Thymus (tissue), 11 donors: ENCODE data around the gene MORN5. TPM values are rescaled to one million over a fixed set of nuclear protein-coding genes. Genes with fewer than 3 reads are reported as not detected.

Experiments
- DNase-seq, 9 donors: peaks; one replicate each; pipeline ENCODE4 v3.0.0-alpha.2; 2013; ENCODE audit warnings: low spot score in 9 of 9, low read depth in 6 of 9, missing footprints in 1 of 9
- H3K27ac ChIP-seq, 2 donors: one replicate each; pipeline ENCODE4 v1.5.1; 2013; ENCODE audit warnings: control low read depth in 1 of 2, low read depth in 1 of 2, low read length in 1 of 2, mild to moderate bottlenecking in 1 of 2, moderate library complexity in 1 of 2
- H3K27me3 ChIP-seq, 2 donors: one replicate each; pipeline ENCODE4 v1.5.1; 2013; ENCODE audit warnings: low read length in 1 of 2; ENCODE audit not compliant: control insufficient read depth in 2 of 2, insufficient read depth in 1 of 2
- H3K36me3 ChIP-seq, 2 donors: one replicate each; pipeline ENCODE4 v1.5.1; 2013; ENCODE audit warnings: low read length in 1 of 2, mild to moderate bottlenecking in 1 of 2, moderate library complexity in 1 of 2; ENCODE audit not compliant: control insufficient read depth in 2 of 2, insufficient read depth in 2 of 2
- H3K4me1 ChIP-seq, 2 donors: one replicate each; pipeline ENCODE4 v1.5.1; 2013; ENCODE audit warnings: low read length in 2 of 2; ENCODE audit not compliant: control insufficient read depth in 2 of 2, insufficient read depth in 2 of 2
- H3K4me3 ChIP-seq, 2 donors: one replicate each; pipeline ENCODE4 v1.5.1; 2013; ENCODE audit warnings: low read length in 2 of 2, control low read depth in 1 of 2, mild to moderate bottlenecking in 1 of 2
- H3K9me3 ChIP-seq, 2 donors: one replicate each; pipeline ENCODE4 v1.5.1; 2013; ENCODE audit warnings: low read length in 1 of 2, mild to moderate bottlenecking in 1 of 2; ENCODE audit not compliant: control insufficient read depth in 2 of 2, insufficient read depth in 1 of 2
- WGBS: extraction: QIAGEN DNeasy Blood & Tissue Kit; methylation state at CpG from one replicate; pipeline ENCODE4 v1.1.7; 2013; 5-methylcytosine and 5-hydroxymethylcytosine counted together
- polyA plus RNA-seq: library from polyadenylated mRNA; stranded (reverse); fragments of 200-250 nt; gene quantifications from one replicate; pipeline ENCODE4 v1.2.3, GENCODE V29; 2013
- total RNA-seq: library from RNA; stranded (reverse); fragments of 120-200 nt; gene quantifications from one replicate; pipeline ENCODE4 v1.2.4, GENCODE V29; 2013
- donor health status: healthy.

Gene MORN5
- total and polyA plus RNA-seq, 2 donors: 0.21 TPM; not detected in 1

DNA sequence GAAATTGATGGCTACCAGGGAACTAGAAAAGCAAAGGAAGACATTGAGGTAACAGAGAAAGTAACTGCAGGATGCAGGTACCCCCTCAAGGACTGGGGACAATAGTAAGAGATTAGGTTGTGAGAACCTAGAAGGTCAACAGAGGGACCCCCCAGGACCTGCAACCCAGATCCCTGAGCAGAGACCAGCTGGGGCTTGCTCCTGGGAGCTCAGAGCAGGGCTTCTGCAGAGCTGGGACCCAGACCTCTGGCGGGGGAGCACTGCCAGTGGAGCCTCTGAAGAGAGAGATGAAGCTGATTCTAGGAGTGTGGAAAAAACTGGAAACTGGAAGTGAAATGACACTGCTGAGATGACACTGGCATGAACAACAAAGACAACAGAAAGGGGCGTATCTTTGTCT is 17.2 kb downstream of the MORN5 start:
- WGBS: 96% methylated on average over 2 of the region's 2 CpGs
- no peak overlapping the region for H3K27ac ChIP-seq
- no peaks in the 10 kb centered on the region for H3K4me1 ChIP-seq
- H3K36me3 ChIP-seq: no peaks in the 10 kb centered on the region
- no peak overlapping the region for H3K4me3 ChIP-seq
- DNase-seq: no peak
- no peaks in the 10 kb centered on the region for H3K9me3 ChIP-seq
- H3K27me3 ChIP-seq: peaks cover 0 to 11% of the 10 kb centered on the region in 2 donors

GRCh38 chr9:122179054-122179689 is 19.5 kb downstream of the MORN5 start:
- Histone ChIP-seq H3K36me3 (no peaks in the 10 kb centered on the region), H3K9me3 (no peaks in the 10 kb centered on the region), H3K4me3 (no peak overlapping the region), H3K4me1 (no peaks in the 10 kb centered on the region), H3K27me3 (peaks cover 0 to 6% of the 10 kb centered on the region in 2 donors), H3K27ac (no peak overlapping the region)
- 96% methylated on average over 5 of the region's 5 CpGs for WGBS
- DNase-seq: no peak

DNA sequence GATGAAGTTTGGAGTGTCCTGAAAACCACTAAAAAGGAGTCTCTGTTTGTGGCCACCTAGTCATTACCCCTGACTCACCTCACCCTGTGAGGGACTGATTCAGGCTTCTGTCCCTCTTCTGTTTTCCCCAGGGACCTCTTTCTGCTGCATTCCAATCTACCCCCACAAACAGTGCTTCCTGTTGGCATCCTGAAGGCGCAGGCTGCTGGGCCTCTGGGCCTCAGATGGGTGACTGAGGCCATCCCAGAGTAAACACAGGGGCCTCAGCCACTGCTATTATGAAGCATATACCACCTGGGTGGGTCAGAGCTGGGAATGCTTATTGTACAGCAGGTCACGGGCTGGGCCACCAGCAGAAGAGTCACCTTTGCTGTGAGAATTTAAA is 20.0 kb downstream of the MORN5 start:
- no peak for DNase-seq
- Histone ChIP-seq H3K4me1 (no peaks in the 10 kb centered on the region), H3K27me3 (peaks cover 0 to 6% of the 10 kb centered on the region in 2 donors), H3K27ac (no peak overlapping the region), H3K4me3 (no peak overlapping the region), H3K36me3 (no peaks in the 10 kb centered on the region), H3K9me3 (no peaks in the 10 kb centered on the region)
- 85% methylated on average over 2 of the region's 2 CpGs for WGBS

DNA sequence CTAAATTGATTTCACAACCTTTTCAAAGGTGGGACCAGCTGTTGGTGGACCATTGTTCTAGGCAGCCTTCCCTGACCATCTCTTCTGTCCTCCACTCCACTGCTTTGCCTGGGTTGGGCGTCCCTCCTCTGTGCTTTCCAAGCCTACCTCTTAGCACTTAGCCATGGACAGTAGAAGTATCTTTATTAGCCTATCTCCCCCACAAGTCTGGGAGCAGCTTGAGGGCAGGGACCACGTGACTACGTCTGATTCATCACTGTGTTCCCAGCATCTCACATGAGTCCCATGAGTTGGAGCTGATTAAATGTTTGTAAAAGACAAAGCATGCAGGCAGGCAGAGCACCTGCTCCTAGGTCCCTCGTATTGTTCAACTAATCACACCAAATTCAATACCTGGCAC is 20.9 kb downstream of the MORN5 start:
- no peak for DNase-seq
- no peak overlapping the region for H3K27ac ChIP-seq
- no peaks in the 10 kb centered on the region for H3K4me1 ChIP-seq
- no peaks in the 10 kb centered on the region for H3K9me3 ChIP-seq
- H3K4me3 ChIP-seq: no peak overlapping the region
- no peaks in the 10 kb centered on the region for H3K36me3 ChIP-seq
- H3K27me3 ChIP-seq: peaks cover 0 to 3% of the 10 kb centered on the region in 2 donors
- 75% methylated on average over 4 of the region's 4 CpGs for WGBS

- Histone ChIP-seq H3K4me1 (no peaks in the 10 kb centered on the region), H3K36me3 (no peaks in the 10 kb centered on the region), H3K4me3 (no peak overlapping the region), H3K27me3 (no peaks in the 10 kb centered on the region), H3K27ac (no peak overlapping the region), H3K9me3 (no peaks in the 10 kb centered on the region)
- no peak for DNase-seq
- 85% methylated on average over 7 of the region's 7 CpGs for WGBS
These were observed 23.8 kb downstream of the MORN5 start for GRCh38 chr9:122183501-122183900.

DNA sequence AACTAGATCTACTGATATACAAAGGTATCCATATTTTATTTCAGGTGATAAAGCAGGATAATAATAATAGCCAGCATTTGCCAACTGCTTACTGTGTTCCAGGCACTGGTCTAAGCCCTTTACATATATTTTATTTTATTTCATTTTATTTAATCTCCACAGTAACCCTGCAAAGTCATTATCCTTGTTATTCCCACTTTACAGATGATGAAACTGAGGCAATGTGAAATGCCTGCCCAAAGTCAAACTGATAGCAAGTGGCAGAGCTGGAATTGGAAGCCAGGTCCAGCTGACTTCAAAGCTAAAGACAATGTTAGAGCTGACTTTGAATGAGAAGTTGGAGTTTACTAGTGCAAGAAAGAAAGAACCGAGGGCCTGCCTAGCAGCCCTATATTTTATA is 24.8 kb downstream of the MORN5 start:
- no peaks in the 10 kb centered on the region for H3K27me3 ChIP-seq
- no peak overlapping the region for H3K4me3 ChIP-seq
- no peaks in the 10 kb centered on the region for H3K36me3 ChIP-seq
- H3K27ac ChIP-seq: no peak overlapping the region
- H3K4me1 ChIP-seq: no peaks in the 10 kb centered on the region
- no peaks in the 10 kb centered on the region for H3K9me3 ChIP-seq
- no peak for DNase-seq
- WGBS: 91% methylated on average over 1 of the region's 1 CpG

GRCh38 chr9:122186301-122186700 is 26.6 kb downstream of the MORN5 start:
- H3K36me3 ChIP-seq: no peaks in the 10 kb centered on the region
- no peaks in the 10 kb centered on the region for H3K9me3 ChIP-seq
- H3K4me1 ChIP-seq: no peaks in the 10 kb centered on the region
- no peak overlapping the region for H3K4me3 ChIP-seq
- H3K27ac ChIP-seq: no peak overlapping the region
- no peak for DNase-seq
- H3K27me3 ChIP-seq: no peaks in the 10 kb centered on the region
- WGBS: 96% methylated on average over 5 of the region's 5 CpGs

DNA sequence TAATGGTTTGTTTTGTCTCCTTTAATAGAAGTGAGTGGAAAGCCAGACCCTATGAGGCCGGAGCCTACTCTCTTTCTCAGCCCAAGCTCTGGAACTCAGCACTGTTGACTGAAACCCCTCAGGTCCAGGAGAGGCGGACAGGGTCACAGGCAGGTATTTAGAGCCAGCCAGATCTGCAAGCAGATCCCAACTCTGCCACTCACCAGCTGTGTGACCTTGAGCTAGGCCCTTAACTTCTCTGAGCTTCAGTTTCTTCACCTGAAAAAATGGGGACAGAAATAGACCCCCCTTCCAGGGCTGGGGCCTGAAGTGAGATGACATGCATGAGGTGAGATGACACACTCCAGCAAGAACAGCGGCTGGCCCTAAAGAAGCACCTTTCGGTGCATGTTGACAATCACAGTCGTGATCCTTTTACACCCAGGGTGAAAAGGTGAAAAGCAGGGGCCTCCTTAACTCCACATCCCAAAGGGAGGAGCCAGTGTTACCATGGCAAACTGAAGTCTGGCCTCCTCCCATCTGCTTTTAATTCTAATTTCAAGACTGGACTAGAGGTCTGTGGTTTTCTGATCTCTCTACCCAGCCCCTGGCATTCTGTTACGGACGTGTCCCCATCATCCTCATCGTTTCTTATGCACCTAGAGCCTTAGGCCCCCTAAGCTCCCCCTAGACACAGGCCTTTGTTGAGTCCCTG is 27.2 kb downstream of the MORN5 start:
- DNase-seq: no peak
- Histone ChIP-seq H3K36me3 (no peaks in the 10 kb centered on the region), H3K27me3 (no peaks in the 10 kb centered on the region), H3K4me1 (no peaks in the 10 kb centered on the region), H3K4me3 (no peak overlapping the region), H3K27ac (no peak overlapping the region), H3K9me3 (no peaks in the 10 kb centered on the region)
- 97% methylated on average over 8 of the region's 8 CpGs for WGBS

DNA sequence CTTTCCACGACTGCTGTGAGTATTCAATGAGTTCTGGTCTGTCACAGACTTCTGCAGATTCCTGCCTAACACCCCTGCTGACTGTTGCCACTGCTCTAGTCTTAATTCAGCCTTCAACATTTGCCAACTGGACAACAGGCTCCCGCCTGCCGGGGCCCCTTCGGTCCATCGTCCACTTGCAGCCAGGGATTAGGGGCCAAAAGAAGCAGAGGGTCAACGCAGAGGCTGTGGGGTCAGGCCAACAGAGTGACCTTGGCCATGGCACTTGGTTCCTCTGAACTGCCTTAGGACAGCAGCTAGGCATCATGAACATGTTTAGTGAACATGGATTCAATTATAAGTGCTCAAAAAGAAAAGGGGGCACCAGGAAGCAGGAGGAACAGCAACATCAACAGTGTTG is 28.7 kb downstream of the MORN5 start:
- no peaks in the 10 kb centered on the region for H3K36me3 ChIP-seq
- no peaks in the 10 kb centered on the region for H3K27me3 ChIP-seq
- no peak overlapping the region for H3K4me3 ChIP-seq
- WGBS: 95% methylated on average over 6 of the region's 6 CpGs
- no peaks in the 10 kb centered on the region for H3K4me1 ChIP-seq
- DNase-seq: no peak
- H3K9me3 ChIP-seq: no peaks in the 10 kb centered on the region
- H3K27ac ChIP-seq: no peak overlapping the region
